ENCODE results near the gene RAD50.
"Not testable (repeated sequence)": the region's sequence is repeated elsewhere in the genome, so short reads cannot be mapped to it uniquely, and the experiment has no call there.

RAD50 gene

DNA sequence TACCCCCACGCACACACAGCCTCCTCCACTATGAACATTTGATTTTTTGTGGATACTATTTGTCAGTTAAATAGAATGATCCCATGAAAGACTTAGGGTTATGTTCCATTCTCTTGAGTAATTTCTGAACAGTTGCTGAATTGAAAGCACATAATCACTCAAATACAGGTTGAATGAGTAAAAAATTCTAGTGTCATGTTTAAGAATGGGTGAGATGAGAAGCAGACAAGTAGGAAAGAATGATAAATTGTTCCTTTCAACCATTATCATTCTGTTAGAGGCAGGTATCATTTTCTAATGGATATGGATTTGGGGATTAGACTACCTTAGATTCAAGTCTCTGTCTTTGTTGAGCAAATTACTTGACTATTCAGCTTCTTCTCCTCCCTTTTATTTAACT lies 19.3 kb downstream of the RAD50 start:
- TF ChIP-seq, protein P1, sequence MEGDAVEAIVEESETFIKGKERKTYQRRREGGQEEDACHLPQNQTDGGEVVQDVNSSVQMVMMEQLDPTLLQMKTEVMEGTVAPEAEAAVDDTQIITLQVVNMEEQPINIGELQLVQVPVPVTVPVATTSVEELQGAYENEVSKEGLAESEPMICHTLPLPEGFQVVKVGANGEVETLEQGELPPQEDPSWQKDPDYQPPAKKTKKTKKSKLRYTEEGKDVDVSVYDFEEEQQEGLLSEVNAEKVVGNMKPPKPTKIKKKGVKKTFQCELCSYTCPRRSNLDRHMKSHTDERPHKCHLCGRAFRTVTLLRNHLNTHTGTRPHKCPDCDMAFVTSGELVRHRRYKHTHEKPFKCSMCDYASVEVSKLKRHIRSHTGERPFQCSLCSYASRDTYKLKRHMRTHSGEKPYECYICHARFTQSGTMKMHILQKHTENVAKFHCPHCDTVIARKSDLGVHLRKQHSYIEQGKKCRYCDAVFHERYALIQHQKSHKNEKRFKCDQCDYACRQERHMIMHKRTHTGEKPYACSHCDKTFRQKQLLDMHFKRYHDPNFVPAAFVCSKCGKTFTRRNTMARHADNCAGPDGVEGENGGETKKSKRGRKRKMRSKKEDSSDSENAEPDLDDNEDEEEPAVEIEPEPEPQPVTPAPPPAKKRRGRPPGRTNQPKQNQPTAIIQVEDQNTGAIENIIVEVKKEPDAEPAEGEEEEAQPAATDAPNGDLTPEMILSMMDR (IDR thresholded peaks at IDR 0.05; ENCODE audit: poor library complexity, severe bottlenecking), result no peak
- Histone ChIP-seq H3K36me3 (ENCODE audit: low read depth) (peaks cover 88% of the 10 kb centered on the region), H3K27me3 (ENCODE audit: insufficient read depth, poor library complexity, severe bottlenecking) (no peaks in the 10 kb centered on the region), H3K4me3 (ENCODE audit: severe bottlenecking) (no peak overlapping the region), H3K9me3 (ENCODE audit: severe bottlenecking) (no peaks in the 10 kb centered on the region), H3K27ac (ENCODE audit: poor library complexity, severe bottlenecking) (no peak overlapping the region), H3K4me1 (ENCODE audit: insufficient read depth, poor library complexity, severe bottlenecking) (no peaks in the 10 kb centered on the region)
- DNase-seq (ENCODE audit: low spot score) (no peak), ATAC-seq (ENCODE audit: low read depth) (no peak)

- not testable (repeated sequence) for DNase-seq (ENCODE audit: low spot score); H3K4me1 ChIP-seq (ENCODE audit: insufficient read depth, poor library complexity, severe bottlenecking); H3K4me3 ChIP-seq (ENCODE audit: severe bottlenecking); H3K9me3 ChIP-seq (ENCODE audit: severe bottlenecking); H3K27ac ChIP-seq (ENCODE audit: poor library complexity, severe bottlenecking); ATAC-seq (ENCODE audit: low read depth); H3K27me3 ChIP-seq (ENCODE audit: insufficient read depth, poor library complexity, severe bottlenecking)
- peaks cover 95% of the 10 kb centered on the region for H3K36me3 ChIP-seq (ENCODE audit: low read depth)
Measured at GRCh38 chr5:132584560-132584959, 27.8 kb downstream of the RAD50 start.

DNA sequence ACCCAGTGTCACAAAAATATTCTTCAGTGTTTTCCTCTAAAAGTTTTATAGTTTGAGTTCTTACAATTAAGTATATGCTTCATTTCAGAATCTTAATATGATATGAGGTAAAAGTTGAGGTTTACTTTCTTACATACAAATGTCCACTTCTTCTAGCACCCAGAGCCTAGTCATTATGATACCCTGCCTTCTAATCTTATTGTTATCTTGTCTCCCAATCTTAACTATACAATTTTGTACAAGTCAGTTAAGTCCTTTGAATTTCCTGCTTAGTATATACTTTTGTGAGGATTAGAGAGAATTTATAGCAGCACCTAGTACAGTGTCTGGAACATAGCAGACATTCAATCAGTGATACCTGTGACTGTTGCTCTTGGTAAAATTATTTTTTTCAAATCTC lies 29.3 kb downstream of the RAD50 start:
- TF ChIP-seq, protein P1 (IDR thresholded peaks at IDR 0.05; ENCODE audit: poor library complexity, severe bottlenecking), result no peak
- H3K27ac ChIP-seq (ENCODE audit: poor library complexity, severe bottlenecking), result no peak overlapping the region
- DNase-seq (ENCODE audit: low spot score) (no peak), ATAC-seq (ENCODE audit: low read depth) (no peak)
- no peak overlapping the region for H3K4me3 ChIP-seq (ENCODE audit: severe bottlenecking)
- no peaks in the 10 kb centered on the region for H3K27me3 ChIP-seq (ENCODE audit: insufficient read depth, poor library complexity, severe bottlenecking)
- H3K36me3 ChIP-seq (ENCODE audit: low read depth), result peaks cover 95% of the 10 kb centered on the region
- no peaks in the 10 kb centered on the region for H3K4me1 ChIP-seq (ENCODE audit: insufficient read depth, poor library complexity, severe bottlenecking)
- no peaks in the 10 kb centered on the region for H3K9me3 ChIP-seq (ENCODE audit: severe bottlenecking)

DNA sequence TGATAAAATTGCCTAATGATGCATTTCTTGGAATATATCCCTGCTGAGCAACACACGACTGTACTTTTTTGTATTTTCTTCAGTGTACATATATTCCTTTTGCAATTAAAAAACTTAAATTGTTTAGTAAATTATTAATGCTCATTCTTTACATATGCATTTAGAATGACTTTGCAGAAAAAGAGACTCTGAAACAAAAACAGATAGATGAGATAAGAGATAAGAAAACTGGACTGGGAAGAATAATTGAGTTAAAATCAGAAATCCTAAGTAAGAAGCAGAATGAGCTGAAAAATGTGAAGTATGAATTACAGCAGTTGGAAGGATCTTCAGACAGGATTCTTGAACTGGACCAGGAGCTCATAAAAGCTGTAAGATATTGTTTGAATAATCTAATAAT lies 32.7 kb downstream of the RAD50 start:
- Histone ChIP-seq H3K9me3 (ENCODE audit: severe bottlenecking) (no peaks in the 10 kb centered on the region), H3K4me1 (ENCODE audit: insufficient read depth, poor library complexity, severe bottlenecking) (no peaks in the 10 kb centered on the region), H3K36me3 (ENCODE audit: low read depth) (peaks cover 97% of the 10 kb centered on the region), H3K4me3 (ENCODE audit: severe bottlenecking) (no peak overlapping the region), H3K27me3 (ENCODE audit: insufficient read depth, poor library complexity, severe bottlenecking) (no peaks in the 10 kb centered on the region), H3K27ac (ENCODE audit: poor library complexity, severe bottlenecking) (no peak overlapping the region)
- TF ChIP-seq, protein P1 (IDR thresholded peaks at IDR 0.05; ENCODE audit: poor library complexity, severe bottlenecking), result no peak
- ATAC-seq (ENCODE audit: low read depth), result no peak
- no peak for DNase-seq (ENCODE audit: low spot score)

DNA sequence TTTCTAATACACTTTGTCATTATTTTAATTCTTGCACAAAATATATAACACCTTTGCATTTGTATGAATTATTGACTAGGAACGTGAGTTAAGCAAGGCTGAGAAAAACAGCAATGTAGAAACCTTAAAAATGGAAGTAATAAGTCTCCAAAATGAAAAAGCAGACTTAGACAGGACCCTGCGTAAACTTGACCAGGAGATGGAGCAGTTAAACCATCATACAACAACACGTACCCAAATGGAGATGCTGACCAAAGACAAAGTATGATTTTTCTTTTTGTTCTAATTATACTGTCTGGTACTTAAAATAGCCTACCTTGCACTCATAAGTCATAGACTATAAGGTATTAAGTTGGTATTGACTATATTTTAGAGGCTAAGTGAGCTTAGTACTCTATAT lies 34.4 kb downstream of the RAD50 start:
- peaks cover 96% of the 10 kb centered on the region for H3K36me3 ChIP-seq (ENCODE audit: low read depth)
- TF ChIP-seq, protein P1 (IDR thresholded peaks at IDR 0.05; ENCODE audit: poor library complexity, severe bottlenecking), result no peak
- 0 out of 3 replicates have a peak, but pooled peaks have one; percentile 23 for ATAC-seq (ENCODE audit: low read depth)

More for the DNA sequence above, 34.4 kb downstream of the RAD50 start:
- DNase-seq (ENCODE audit: low spot score), result no peak
- Histone ChIP-seq H3K9me3 (ENCODE audit: severe bottlenecking) (no peaks in the 10 kb centered on the region), H3K27me3 (ENCODE audit: insufficient read depth, poor library complexity, severe bottlenecking) (no peaks in the 10 kb centered on the region), H3K4me1 (ENCODE audit: insufficient read depth, poor library complexity, severe bottlenecking) (no peaks in the 10 kb centered on the region), H3K4me3 (ENCODE audit: severe bottlenecking) (no peak overlapping the region), H3K27ac (ENCODE audit: poor library complexity, severe bottlenecking) (no peak overlapping the region)

Measured in RWPE2 (cell line).